Globus pallidus (tissue), 1 donor: ENCODE results near the gene BLM.
"Not testable (repeated sequence)": the region's sequence is repeated elsewhere in the genome, so short reads cannot be mapped to it uniquely, and the experiment has no call there.

Experiments
- DNase-seq: peaks from one replicate; pipeline ENCODE4 v3.0.0-alpha.2; 2015; ENCODE audit warnings: low spot score

The BLM gene

DNA sequence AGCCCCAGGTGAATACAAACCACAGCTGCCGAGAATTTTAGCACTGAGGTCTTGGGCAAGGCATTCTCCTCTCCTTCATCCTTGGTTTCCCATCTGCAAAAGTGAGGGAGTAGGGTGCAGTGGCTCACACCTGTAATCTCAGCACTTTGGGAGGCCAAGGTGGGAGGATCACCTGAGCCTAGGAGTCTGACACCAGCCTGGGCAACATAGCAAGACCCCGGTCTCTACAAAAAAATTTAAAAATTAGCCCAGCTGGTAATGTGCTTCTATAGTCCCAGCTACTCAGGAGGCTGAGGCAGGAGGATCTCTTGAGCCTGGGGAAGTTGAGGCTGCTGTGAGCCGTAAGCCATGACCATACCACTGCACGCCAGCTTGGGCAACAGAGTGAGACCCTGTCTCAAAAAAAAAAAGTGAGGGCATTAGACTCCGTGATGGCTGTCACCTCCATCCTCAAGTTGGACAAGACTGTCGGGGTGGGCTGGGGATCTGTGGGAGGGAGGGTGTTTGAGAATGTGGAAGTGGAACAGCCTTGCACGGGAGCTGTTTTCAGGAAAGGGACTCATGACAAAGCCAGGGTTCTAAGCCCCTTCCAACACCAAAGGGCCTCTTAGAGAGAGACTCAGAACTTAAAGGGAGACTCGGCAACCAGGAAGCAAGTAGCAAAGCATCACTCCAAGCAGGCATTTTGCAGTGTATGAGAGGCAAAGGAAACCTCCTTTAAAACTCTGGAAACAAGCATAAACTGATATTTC lies 105.2 kb downstream of the BLM start:
- no peak for DNase-seq

DNA sequence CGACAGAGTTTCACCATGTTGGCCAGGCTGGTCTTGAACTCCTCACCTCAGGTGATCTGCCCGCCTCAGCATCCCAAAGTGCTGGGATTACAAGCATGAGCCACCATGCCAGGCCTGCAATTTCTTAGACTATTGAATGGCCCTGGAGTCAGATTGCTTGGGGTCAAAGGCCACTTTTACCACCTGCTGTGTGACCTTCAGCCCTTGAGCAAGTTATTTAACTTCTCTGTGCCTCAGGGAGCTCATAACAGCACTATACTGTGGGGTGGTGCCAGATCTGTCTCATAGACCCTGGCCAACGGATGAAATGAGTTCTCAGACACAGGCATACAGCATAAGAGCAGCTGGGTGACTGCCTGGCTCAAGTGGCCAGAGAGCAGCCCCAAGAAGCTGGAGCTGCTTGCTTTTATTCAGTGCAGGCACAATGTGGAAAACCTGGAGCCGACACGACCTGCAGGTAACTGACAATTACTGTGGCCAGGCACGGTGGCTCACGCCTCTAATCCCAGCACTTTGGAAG lies 106.4 kb downstream of the BLM start:
- DNase-seq: no peak

DNA sequence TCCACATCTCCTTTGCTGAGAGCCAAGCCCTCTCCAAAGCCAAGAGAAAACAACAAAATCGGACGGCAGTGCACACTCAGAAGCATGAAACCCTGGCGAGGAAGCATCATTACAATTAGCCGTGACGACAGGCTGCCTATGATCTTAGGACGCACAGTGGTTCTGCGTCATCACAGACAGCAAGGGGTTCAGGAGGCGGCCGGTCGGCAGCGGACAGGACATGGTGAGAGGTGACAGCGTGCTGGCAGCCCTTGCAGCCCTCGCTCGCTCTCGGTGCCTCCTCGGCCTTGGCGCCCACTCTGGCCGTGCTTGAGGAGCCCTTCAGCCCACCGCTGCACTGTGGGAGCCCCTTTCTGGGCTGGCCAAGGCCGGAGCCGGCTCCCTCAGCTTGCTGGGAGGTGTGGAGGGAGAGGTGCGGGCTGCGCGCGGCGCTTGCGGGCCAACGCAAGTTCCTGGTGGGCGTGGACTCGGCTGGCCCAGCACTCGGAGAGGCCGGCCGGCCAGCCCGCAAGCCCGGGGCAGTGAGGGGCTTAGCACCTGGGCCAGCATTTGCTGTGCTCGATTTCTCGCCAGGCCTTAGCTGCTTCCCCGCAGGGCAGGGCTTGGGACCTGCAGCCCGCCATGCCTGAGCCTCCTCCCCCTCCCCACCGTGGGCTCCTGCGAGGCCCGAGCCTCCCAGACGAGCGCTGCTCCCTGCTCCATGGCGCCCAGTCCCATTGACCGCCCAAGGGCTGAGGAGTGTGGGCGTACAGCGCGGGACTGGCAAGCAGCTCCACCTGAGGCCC lies 108.2 kb downstream of the BLM start:
- not testable (repeated sequence) for DNase-seq

DNA sequence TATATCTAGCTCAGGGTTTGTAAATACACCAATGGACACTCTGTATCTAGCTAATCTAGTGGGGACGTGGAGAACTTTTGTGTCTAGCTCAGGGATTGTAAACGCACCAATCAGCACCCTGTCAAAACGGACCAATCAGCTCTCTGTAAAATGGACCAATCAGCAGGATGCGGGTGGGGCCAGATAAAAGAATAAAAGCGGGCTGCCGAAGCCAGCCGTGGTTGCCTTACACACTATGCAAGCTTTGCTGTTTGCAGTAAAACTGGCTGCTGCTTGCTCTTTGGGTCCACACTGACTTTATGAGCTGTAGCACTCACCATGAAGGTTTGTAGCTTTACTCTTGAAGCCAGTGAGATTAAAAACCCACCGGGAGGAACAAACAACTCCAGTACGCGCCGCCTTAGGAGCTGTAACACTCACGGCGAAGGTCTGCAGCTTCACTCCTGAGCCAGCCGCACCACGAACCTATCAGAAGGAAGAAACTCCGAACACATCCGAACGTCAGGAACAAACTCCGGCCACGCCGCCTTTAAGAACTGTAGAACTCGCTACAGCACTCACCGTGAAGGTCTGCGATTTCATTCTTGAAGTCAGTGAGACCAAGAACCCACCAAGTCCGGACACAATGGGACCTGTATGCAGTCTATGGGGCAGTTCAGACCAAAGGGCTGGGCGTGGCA lies 109.2 kb downstream of the BLM start:
- DNase-seq: not testable (repeated sequence)

DNA sequence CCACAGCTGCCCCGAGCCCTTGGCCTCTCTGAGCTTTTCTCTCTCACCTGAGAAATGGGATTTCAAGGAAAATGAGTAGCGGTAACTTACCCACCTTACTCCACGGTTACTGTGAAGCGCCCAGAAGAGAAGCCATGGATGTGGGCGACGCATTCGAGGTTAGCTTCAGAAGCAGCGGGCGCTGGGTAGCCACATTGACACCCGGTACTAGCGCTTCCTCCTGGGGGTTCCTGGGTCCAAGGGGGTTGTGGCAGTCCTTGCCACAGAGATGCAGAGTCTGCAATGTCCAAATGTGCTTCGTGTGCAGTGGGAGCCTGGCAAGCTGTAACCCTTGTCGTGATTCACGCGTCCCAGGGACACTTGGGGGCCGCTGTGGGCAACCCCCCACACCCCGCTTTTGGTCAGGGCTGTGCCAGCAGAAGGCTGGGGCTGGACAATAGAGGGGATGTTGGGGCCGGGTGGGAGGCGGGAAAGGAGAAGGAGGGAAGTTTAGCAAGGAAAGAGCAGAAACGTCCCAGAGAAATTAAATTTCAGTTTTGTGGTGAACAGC lies 109.8 kb downstream of the BLM start:
- no peak for DNase-seq

DNA sequence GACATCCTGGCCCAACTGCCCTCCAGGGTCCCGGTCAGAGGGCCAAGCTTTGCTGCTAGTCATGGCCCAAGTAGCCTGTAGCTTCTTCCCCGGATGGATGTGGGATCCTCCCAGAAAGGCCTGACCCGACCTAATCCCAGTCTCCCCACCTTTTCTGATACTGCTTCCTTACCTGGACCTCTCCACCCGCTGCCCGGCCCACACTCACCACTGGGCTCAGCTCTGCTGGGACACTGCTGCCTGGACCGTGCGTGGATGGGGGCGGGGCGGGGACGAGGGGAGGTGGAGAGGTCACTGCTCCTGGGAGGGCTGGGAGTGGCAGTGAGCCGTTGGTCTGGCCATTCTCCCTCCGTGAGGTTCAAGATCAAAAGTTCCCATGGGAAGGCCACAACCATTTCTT lies 111.0 kb downstream of the BLM start:
- DNase-seq: no peak

DNA sequence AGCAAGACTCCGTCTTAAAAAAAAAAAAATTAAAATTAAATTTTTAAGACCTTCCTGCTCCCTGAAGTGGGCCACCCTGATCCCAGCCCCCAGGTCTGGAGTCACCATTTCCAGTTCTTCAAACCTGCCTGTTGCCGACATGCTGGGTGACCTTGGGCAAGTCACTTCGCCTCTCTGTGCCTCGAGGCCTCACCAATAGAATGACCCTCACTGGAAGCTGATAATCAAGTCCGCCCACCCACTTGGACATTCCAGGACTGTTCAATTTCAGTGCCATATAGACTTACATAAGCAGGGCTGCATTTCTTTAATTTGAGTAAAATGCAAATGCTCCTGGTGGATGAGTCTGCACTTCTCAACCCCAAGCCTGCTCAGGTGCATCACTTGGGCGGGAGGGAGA lies 112.0 kb downstream of the BLM start:
- no peak for DNase-seq

DNA sequence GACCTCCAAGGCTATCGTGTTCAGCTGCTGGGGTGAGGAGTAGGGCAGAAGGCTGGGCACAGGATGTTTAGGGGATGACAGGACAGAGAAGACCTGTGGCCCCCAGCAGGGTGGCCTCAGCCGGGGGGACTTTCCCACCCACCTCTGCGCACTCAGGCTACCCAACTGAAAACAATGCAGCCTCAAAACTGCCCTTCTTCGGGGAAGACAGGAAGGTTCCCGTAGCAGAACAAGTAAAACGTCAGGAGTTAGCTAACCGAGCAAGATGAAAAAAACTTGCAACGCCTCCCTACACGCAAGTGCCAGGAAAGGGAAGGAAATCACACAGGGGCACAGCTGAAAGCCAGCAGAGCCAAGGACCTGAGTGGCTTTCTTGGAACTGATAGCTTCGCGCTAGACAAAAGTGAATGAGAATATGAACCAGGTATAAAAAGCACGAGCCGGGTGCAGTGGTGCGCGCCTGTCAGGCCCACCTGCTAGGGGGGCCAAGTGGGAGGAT lies 112.8 kb downstream of the BLM start:
- DNase-seq: no peak

DNA sequence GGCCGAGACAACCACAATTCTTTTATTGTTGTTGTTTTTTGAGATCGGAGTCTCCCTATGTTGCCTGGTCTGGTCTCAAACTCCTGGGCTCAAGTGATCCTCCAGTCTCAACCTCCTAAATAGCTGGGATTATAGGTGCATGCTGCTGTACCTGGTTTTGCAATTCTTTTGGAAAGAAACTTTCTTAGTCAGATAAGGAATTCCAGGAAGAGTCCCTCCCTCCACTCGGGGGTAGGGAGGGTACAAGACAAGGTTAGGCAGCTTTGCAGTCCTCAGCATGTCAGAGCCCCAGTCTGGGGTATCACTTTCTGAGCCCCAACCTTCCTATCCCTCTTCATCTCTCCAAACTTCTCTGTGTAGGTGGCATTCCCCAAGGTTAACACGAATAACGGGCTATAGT lies 117.5 kb downstream of the BLM start:
- no peak for DNase-seq

DNA sequence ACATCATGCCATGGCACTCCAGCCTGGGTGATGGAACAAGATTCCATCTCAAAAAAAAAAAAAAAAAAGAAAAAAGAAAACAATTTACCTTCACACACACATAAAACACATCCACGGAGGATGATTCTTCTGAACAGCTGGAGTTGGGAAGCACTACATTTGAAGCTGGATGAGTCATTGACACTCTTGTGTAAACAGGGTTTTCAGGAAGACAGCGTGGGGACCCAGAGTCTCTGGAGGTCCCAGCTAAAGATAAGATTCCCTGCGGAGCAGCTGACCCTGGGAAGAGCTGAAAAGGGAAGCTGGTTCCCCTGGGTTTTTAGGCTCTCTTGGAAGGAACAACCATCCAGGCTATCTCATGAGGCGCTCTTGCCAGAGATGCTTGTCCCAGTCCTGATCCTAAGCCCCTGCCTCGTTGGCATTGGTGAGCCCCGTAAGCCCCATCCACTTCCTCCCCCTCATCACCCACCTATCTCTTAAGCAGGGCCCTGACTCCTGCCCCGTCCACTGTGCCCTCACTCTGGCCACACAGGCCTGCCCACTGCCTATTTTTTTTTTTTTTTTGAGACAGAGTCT lies 119.2 kb downstream of the BLM start:
- no peak for DNase-seq

DNA sequence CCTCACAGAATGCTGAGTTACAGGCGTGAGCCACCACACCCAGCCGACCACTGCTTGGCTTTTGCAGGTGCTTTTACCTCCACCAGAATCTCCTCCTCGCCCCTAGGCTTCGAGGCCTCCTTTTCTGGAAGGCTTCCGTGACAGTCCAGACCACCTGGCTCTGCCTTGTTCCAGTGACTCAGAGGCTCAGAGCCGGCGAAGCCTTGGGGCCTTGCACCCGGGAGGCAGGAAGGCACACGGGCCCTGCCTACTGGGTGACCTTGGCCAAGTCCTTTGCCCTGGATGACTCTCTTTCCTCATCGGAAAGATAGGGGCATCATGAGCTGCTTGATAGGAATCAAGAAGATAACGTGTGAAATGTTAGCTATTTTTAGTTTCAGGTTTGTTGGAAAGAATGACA lies 119.9 kb downstream of the BLM start:
- no peak for DNase-seq

DNA sequence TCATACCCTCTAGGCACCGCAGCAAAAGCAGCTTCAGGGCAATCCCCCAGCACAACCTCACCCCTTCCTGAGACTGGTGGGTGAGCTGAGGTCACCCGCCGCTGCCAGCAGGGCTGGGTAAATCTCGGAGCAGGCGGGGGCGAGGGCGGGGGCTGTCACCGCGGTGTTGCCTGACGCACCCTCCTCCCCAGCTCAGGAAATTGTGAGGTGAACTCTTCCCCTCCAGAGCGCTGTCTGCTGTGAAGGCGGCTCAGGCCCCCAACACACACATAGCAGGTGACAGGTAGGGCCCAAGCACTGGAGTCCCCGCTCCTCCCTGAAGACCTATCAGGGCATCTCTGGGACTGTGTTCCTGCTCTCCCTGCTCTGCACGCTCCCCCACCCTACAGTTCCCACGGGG lies 121.0 kb downstream of the BLM start:
- DNase-seq: no peak

DNA sequence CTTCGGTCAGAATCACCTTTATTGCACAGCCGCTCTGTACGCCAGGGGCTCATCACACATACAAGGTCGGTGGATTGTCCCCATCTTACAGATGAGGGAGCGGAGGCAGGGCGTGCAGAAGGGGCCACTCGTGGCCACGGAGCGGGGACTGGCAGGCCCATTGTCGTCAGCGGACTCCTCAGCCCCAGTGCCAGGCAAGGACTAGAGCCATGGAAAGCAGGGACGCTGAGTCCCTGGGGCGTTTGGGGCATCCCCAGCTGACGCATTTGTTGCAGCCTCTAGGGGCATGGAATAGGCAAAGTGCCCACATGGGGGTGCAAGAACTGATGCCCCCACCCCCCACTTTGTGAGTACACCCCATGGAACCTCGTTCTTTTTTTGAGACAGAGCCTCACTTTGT lies 121.4 kb downstream of the BLM start:
- DNase-seq: no peak

DNA sequence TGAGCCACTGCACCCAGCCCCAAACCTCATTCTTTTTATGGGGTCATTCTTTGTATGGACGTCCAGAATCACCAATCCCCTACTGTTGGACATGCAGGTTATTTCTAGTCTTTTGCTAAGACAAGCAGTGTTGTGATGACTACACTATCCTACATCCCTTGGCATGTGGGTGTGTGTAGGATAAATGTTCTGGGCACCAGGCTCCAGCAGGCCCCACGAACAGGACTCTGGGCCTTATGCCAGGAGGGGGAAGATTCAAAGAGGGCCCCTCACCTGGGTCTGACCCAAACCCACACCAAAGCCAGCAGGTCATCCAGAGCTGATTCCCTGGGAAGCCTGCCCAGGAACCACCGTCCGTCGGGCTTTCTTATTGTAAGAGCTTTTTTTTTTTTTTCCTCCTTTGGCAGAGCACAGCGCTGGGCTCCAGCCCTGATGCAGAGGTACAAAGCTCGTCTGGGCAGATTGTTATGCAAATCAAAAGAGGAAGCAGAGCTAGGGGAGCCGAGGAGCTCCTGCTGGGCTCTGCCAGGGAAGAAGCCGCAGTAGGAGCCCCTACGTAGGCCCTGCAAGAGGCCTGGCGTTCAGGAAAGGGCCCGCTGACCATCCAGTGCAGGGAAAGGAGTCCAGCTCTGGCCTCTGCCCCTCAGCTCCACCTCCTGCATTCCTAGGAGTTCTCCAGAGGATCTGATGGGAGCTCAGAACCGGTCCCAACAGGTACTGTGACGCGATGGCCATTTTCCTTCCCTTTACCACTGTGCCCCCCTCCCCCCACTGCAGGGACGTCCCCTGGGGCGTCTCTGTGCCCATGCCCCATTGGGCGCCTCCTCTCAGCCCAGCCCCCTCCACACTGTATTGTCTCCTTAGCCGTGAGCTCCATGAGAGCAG lies 122.3 kb downstream of the BLM start:
- peak; percentile 37 for DNase-seq

DNA sequence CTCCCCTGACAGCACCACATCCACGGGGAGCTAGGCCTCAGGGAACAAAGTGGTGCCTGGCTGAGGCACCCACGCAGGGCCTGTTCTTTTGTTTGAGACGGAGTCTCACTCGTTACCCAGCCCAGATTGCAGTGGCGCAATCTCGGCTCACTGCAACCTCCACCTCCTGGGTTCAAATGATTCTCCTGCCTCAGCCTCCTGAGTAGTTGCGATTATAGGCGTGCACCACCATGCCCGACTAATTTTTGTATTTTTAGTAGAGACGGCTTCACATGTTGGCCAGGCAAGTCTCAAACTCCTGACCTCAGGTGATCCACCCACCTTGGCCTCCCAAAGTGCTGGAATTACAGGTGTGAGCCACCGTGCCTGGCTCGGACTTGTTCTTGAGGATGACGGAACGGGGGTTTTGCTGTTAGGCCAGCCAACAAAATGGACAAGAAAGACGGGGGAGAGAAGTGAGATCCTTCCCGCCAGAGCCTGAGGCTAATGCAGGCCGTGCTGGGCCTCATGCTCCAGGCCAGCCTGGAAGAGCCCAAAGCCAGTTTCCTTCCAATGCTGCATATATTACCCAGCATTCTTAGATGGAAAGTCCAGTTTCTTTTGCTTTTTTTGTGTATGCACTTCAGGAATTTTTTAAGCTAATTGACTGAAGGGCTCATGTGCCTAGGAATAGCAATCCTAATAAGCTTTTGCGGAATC lies 123.2 kb downstream of the BLM start:
- DNase-seq: no peak

DNA sequence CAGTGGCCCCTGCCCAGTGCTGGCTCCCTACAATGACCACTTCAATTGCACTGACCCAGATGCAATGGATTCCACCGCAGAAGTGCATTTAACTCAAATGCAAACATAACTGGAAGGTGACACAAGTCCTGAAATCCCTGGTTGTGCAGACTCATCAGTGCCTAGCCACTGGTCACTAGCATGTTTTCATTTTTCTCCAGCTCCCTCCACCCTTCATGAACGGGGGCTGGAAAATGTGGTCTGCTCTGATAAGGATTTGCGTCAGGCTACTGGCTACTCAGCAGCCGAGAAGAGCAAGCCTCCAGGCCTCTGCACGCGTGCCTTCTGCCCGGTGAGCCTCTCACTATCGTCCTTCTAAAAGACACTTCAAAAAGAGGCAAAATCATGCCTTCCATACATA lies 123.8 kb downstream of the BLM start:
- no peak for DNase-seq

DNA sequence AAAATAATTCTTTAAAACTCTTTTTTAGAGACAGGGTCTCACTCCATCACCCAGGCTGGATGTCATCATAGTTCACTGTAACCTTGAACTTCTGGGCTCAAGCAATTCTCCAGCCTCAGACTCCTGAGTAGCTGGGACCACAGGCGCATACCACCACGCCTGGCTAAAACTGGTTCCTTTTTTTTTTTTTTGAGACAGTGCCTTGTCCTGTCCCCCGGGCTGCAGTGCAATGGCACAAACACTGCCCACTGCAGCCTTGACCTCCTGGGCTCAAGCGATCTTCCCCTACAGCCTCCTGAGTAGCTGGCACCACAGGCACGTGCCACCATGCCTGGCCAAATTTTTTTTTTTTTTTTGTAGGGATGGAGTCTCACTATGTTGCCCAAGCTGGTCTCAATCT lies 127.5 kb downstream of the BLM start:
- DNase-seq: no peak

DNA sequence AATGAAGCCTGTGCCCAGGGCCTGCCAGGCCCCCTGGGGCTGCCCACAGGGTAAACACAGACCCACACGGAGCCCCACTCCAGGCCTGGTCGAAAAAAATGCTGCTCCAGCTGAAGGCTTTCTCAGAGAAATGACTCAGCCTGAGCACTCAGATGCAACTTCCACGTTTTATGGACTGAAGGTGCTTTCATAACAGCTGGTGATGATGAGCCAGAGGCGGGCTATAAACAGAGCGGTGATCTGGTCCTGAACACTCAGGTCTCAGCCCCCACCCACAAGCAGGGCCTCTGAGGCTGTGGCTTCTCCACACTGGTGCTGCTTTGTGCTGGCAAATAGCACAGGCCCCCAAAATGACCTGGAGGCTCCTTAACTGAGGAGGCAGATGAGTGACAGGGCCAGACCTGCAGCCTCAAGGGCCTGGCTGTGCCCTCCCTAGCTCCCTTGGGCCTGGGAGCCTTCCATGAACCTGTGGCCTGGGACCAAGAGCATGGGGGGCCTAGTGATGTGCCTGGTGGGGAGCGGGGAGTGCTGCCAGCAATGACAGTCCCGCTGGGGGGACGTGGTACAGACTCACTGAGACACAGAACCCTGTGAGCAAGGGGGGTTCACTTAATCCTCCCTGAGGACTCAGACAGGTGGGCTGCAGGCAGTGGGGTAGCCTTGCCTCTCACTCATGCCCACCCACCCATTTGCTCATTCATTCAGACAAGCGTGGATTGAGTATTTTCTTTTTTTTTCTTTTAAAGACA lies 128.2 kb downstream of the BLM start:
- no peak for DNase-seq

DNA sequence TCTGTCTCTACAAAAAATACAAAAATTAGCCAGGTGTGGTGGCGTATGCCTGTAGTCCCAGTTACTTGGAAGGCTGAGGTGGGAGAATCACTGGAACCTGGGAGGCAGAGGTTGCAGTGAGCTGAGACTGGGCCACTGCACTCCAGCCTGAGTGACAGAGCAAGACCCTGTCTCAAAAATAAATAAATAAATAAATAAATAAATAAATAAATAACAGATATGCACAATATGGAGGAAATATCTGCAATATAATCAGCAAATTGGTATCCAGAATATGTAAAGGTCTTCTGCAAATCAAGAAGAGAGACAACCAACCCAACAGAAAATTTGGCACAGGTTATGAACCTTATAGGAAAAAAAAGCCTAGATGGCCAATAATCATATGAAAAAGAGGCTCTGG lies 132.3 kb downstream of the BLM start:
- not testable (repeated sequence) for DNase-seq

DNA sequence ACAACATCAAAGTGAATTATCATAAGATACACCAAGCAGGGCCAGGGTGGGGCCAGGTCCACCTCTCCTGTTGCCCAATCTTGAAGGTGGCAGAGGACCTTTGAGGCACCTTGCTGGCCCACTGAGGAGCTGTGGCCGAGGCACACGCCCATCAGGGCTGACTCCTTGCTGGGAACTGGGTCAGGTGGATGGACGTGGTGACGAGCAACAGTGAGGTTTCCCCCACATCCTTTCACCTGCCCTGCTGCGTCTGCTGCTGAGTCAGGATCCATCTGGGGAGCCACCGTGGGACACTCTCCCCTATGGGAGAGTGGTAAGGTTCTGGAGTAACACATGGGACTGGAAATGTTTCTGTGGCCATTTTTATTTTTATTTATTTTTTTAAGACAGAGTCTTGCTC lies 134.0 kb downstream of the BLM start:
- no peak for DNase-seq
